GM23338 (cell line): Measurements from ENCODE around the gene C2CD4B. TPM values are rescaled to one million over a fixed set of nuclear protein-coding genes. Genes with fewer than 3 reads are reported as not detected.
A peak's percentile ranks its signal among the peaks of the same experiment; 100 is the strongest.

Experiments used
- ATAC-seq: fragments of 200-7000 bp; cut with Tn5 transposase; 3 replicates; pipeline ENCODE4 v1.9.1; 2020
- DNase-seq: peaks from one replicate; pipeline ENCODE4 v3.0.0-alpha.2; 2015; ENCODE audit warnings: low spot score
- H2AFZ ChIP-seq: fragments of 200-600 bp; sonication (generic); 2 replicates; pipeline ENCODE4 v1.8.0; 2016; ENCODE audit warnings: antibody characterized with exemption, mild to moderate bottlenecking, moderate library complexity
- H3F3A ChIP-seq: fragments of 200-600 bp; sonication (generic); replicated peaks from 2 replicates; pipeline ENCODE4 v1.8.0; 2017; ENCODE audit warnings: antibody characterized with exemption, mixed run types, low read depth
- H3K27ac ChIP-seq: fragments of 200-600 bp; sonication (generic); 2 replicates; pipeline ENCODE4 v1.6.1; 2016; ENCODE audit warnings: low read depth
- H3K27me3 ChIP-seq: fragments of 200-600 bp; sonication (generic); 2 replicates; pipeline ENCODE4 v1.8.0; 2016; ENCODE audit warnings: mild to moderate bottlenecking, mixed run types, moderate library complexity; ENCODE audit not compliant: insufficient read depth
- H3K36me3 ChIP-seq: fragments of 200-600 bp; sonication (generic); 2 replicates; pipeline ENCODE4 v1.8.0; 2016; ENCODE audit warnings: mild to moderate bottlenecking; ENCODE audit not compliant: insufficient read depth
- H3K4me1 ChIP-seq: fragments of 200-600 bp; sonication (generic); 2 replicates; pipeline ENCODE4 v1.8.0; 2016; ENCODE audit warnings: mild to moderate bottlenecking, moderate library complexity; ENCODE audit not compliant: insufficient read depth
- H3K4me2 ChIP-seq: fragments of 200-600 bp; sonication (generic); 2 replicates; pipeline ENCODE4 v1.7.1; 2017; ENCODE audit warnings: mixed run types
- H3K4me3 ChIP-seq: fragments of 200-600 bp; sonication (generic); 2 replicates; pipeline ENCODE4 v1.6.1; 2016; ENCODE audit warnings: mixed run types
- H3K79me2 ChIP-seq: fragments of 200-600 bp; sonication (generic); replicated peaks from 2 replicates; pipeline ENCODE4 v1.8.0; 2017; ENCODE audit warnings: mild to moderate bottlenecking; ENCODE audit not compliant: insufficient read depth
- H3K9me2 ChIP-seq: fragments of 200-600 bp; sonication (generic); 2 replicates; pipeline ENCODE4 v1.8.0; 2017; ENCODE audit not compliant: insufficient read depth
- H4K20me1 ChIP-seq: fragments of 200-600 bp; sonication (generic); replicated peaks from 2 replicates; pipeline ENCODE4 v1.8.0; 2017; ENCODE audit warnings: mild to moderate bottlenecking; ENCODE audit not compliant: insufficient read depth
- H3K27ac Mint-ChIP-seq: 2 replicates; pipeline ENCODE4 v1.8.0; 2020; ENCODE audit warnings: inconsistent platforms, mild to moderate bottlenecking, moderate library complexity, mixed read lengths
- H3K27me3 Mint-ChIP-seq: 3 replicates; pipeline ENCODE4 v1.8.0; 2022; ENCODE audit warnings: low read depth, mild to moderate bottlenecking, moderate library complexity, mixed read lengths, inconsistent platforms; ENCODE audit not compliant: insufficient read depth, poor library complexity
- H3K36me3 Mint-ChIP-seq: 3 replicates; pipeline ENCODE4 v1.8.0; 2021; ENCODE audit warnings: low read depth, mild to moderate bottlenecking, inconsistent platforms, moderate library complexity, mixed read lengths
- H3K4me1 Mint-ChIP-seq: 3 replicates; pipeline ENCODE4 v1.8.0; 2020; ENCODE audit warnings: mild to moderate bottlenecking, inconsistent platforms, mixed read lengths
- H3K4me3 Mint-ChIP-seq: 3 replicates; pipeline ENCODE4 v1.8.0; 2021; ENCODE audit warnings: moderate library complexity, mild to moderate bottlenecking, inconsistent platforms, mixed read lengths
- H3K9me3 Mint-ChIP-seq: 3 replicates; pipeline ENCODE4 v1.8.0; 2020; ENCODE audit warnings: moderate library complexity, mild to moderate bottlenecking, inconsistent platforms, mixed read lengths
- CREB1 ChIP-seq: fragments of 250-450 bp; sonication (Bioruptor Pico); IDR thresholded peaks from 2 replicates; pipeline ENCODE4 v1.5.0; 2020; ENCODE audit warnings: low read depth, mild to moderate bottlenecking, moderate library complexity
- EZH2 ChIP-seq: fragments of 200-600 bp; sonication (generic); IDR thresholded peaks from one replicate; pipeline ENCODE4 v1.8.0; 2017; ENCODE audit warnings: antibody characterized with exemption, mild to moderate bottlenecking, low read depth; ENCODE audit not compliant: unreplicated experiment
- JUNB ChIP-seq: IDR thresholded peaks from one replicate; pipeline ENCODE4 v1.6.1; 2016; ENCODE audit warnings: antibody characterized with exemption; ENCODE audit not compliant: unreplicated experiment
- NANOG ChIP-seq: IDR thresholded peaks from 2 replicates; pipeline ENCODE4 v1.6.1; 2016; ENCODE audit warnings: antibody characterized with exemption, borderline replicate concordance
- POLR2AphosphoS5 ChIP-seq: IDR thresholded peaks from 2 replicates; pipeline ENCODE4 v1.6.1; 2016; ENCODE audit warnings: antibody characterized with exemption, low read depth
- STAT1 ChIP-seq: IDR thresholded peaks from one replicate; pipeline ENCODE4 v1.6.1; 2016; ENCODE audit warnings: antibody characterized with exemption; ENCODE audit not compliant: unreplicated experiment
- ZNF114 ChIP-seq: fragments of 250-450 bp; sonication (Bioruptor Pico); IDR thresholded peaks from 2 replicates; pipeline ENCODE4 v1.5.0; 2020; ENCODE audit warnings: mild to moderate bottlenecking, moderate library complexity
- ZNF331 ChIP-seq: fragments of 250-450 bp; sonication (Bioruptor Pico); IDR thresholded peaks from 2 replicates; pipeline ENCODE4 v1.5.0; 2020; ENCODE audit warnings: low read depth, mild to moderate bottlenecking, moderate library complexity
- polyA plus RNA-seq: library from polyadenylated mRNA; unstranded; fragments of >200 nt; fragmentation: Nextera tagmentation; extraction: Ambion mirVana; gene quantifications from 2 replicates; pipeline ENCODE4 v1.2.1, GENCODE V29; 2016
- total RNA-seq: library from RNA; depleted of rRNA; stranded (reverse); fragments of >200 nt; shearing (Covaris generic); gene quantifications from 2 replicates; pipeline ENCODE4 v1.2.3, GENCODE V29; 2014
- TF ChIP-seq, protein P1 (sequence below): IDR thresholded peaks from 2 replicates; pipeline ENCODE4 v1.6.1; 2016; ENCODE audit warnings: antibody characterized with exemption
- TF ChIP-seq, protein P2 (sequence below): IDR thresholded peaks from one replicate; pipeline ENCODE4 v1.6.1; 2018; ENCODE audit warnings: antibody characterized with exemption; ENCODE audit not compliant: unreplicated experiment

Gene C2CD4B
- total and polyA plus RNA-seq, 2 experiments from 2014 or later: 1.5 TPM; not detected in 1

DNA sequence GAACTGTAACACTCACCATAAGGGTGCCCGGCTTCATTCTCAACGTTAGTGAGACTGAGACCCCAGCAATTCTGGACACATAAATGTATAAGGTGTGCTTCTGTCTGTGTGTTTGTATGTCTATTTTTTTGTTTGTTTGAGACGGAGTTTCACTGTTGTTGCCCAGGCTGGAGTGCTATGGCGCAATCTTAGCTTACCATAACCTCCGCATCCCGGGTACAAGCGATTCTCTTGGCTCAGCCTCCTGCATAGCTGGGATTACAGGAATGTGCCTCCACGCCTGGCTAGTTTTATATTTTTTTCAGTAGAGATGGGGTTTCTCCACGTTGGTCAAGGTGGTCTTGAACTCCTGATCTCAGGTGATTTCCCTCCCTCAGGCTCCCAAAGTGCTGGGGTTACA is 43.3 kb upstream of the C2CD4B start (continued):
- TF ChIP-seq, protein P1, sequence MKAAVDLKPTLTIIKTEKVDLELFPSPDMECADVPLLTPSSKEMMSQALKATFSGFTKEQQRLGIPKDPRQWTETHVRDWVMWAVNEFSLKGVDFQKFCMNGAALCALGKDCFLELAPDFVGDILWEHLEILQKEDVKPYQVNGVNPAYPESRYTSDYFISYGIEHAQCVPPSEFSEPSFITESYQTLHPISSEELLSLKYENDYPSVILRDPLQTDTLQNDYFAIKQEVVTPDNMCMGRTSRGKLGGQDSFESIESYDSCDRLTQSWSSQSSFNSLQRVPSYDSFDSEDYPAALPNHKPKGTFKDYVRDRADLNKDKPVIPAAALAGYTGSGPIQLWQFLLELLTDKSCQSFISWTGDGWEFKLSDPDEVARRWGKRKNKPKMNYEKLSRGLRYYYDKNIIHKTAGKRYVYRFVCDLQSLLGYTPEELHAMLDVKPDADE: no peak
- TF ChIP-seq, protein P2, sequence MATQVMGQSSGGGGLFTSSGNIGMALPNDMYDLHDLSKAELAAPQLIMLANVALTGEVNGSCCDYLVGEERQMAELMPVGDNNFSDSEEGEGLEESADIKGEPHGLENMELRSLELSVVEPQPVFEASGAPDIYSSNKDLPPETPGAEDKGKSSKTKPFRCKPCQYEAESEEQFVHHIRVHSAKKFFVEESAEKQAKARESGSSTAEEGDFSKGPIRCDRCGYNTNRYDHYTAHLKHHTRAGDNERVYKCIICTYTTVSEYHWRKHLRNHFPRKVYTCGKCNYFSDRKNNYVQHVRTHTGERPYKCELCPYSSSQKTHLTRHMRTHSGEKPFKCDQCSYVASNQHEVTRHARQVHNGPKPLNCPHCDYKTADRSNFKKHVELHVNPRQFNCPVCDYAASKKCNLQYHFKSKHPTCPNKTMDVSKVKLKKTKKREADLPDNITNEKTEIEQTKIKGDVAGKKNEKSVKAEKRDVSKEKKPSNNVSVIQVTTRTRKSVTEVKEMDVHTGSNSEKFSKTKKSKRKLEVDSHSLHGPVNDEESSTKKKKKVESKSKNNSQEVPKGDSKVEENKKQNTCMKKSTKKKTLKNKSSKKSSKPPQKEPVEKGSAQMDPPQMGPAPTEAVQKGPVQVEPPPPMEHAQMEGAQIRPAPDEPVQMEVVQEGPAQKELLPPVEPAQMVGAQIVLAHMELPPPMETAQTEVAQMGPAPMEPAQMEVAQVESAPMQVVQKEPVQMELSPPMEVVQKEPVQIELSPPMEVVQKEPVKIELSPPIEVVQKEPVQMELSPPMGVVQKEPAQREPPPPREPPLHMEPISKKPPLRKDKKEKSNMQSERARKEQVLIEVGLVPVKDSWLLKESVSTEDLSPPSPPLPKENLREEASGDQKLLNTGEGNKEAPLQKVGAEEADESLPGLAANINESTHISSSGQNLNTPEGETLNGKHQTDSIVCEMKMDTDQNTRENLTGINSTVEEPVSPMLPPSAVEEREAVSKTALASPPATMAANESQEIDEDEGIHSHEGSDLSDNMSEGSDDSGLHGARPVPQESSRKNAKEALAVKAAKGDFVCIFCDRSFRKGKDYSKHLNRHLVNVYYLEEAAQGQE: no peak
- TF ChIP-seq ZNF114 (CRISPR knock-in tag) (no peak), CREB1 (CRISPR knock-in tag) (no peak), STAT1 (no peak)

DNA sequence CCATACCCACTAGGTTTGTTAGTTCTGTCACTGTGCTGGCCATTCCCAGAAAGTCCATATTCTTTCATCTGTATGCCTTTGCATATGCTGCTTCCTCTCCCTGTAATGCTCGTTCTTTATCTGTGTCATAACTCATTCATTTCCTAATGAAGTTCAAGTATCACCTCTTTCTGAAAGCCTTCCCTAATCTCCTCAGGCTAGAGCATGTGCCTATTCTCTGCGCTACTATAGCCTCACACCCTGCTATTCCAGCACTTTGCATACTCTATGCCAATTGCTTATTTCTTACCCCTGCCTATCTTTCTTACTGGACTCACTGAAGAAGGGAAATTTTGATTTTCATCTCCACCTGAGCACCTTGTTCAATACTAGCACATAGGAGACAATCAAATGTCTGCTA is 25.6 kb upstream of the C2CD4B start:
- no peaks in the 10 kb centered on the region; the same call in 2 of the 3 replicates for H3K36me3 Mint-ChIP-seq
- H2AFZ ChIP-seq: peak overlapping the region; percentile 14; the same call in 1 of the 2 replicates
- DNase-seq (no peak), ATAC-seq (peak; percentile 23; the same call in 2 of the 3 replicates)
- peaks cover 7% of the 10 kb centered on the region for H3K4me1 Mint-ChIP-seq
- H4K20me1 ChIP-seq: no peaks in the 10 kb centered on the region
- H3K4me3 ChIP-seq: no peak overlapping the region
- H3K4me3 Mint-ChIP-seq: no peak overlapping the region
- no peak overlapping the region for H3K27ac ChIP-seq
- no peaks in the 10 kb centered on the region; the same call in 1 of the 2 replicates for H3K36me3 ChIP-seq
- H3K27me3 ChIP-seq: no peaks in the 10 kb centered on the region
- H3K9me2 ChIP-seq: no peaks in the 10 kb centered on the region
- H3F3A ChIP-seq: no peaks in the 10 kb centered on the region
- no peak overlapping the region for H3K4me2 ChIP-seq
- peaks cover 2% of the 10 kb centered on the region for H3K27me3 Mint-ChIP-seq
- H3K4me1 ChIP-seq: peaks cover 4% of the 10 kb centered on the region; the same call in 1 of the 2 replicates
- H3K79me2 ChIP-seq: no peaks in the 10 kb centered on the region
- H3K27ac Mint-ChIP-seq: no peak overlapping the region
- H3K9me3 Mint-ChIP-seq: peaks cover 8% of the 10 kb centered on the region
- no peak for TF ChIP-seq EZH2
- TF ChIP-seq NANOG: no peak
- TF ChIP-seq, protein P2: no peak
- no peak for TF ChIP-seq ZNF114 (CRISPR knock-in tag)
- no peak for TF ChIP-seq ZNF331 (CRISPR knock-in tag)
- TF ChIP-seq, protein P1: no peak
- no peak for TF ChIP-seq POLR2AphosphoS5
- TF ChIP-seq JUNB: no peak
- no peak for TF ChIP-seq STAT1
